Mesothelial cell of epicardium (in vitro differentiated cells): ENCODE data around the gene RGPD4. TPM values are rescaled to one million over a fixed set of nuclear protein-coding genes. Genes with fewer than 3 reads are reported as not detected.

ENCODE experiments used
- total RNA-seq: library from RNA; stranded (reverse); gene quantifications from 3 replicates; pipeline ENCODE4 v1.2.1, GENCODE V29; 2021

RGPD4 gene
- total RNA-seq, 1 donor from 2014 or later: 0.18 TPM

Other genes with a start within 250 kb of the RGPD4 start
- 0.11 TPM in 1 of 3 replicates, not detected in the others for gene SLC5A7, start 159.6 kb downstream of the RGPD4 start, total RNA-seq